ENCODE results near the gene NELFB. TPM values are rescaled to one million over a fixed set of nuclear protein-coding genes. Genes with fewer than 3 reads are reported as not detected.

Gene NELFB
- total and polyA plus RNA-seq, 9 of the 15 experiments (the other 6 are each of a cell fraction or from before 2014, with no cell fraction given) = 0.24 to 84.0 (median 29.7) TPM

- TF ChIP-seq, protein P1, sequence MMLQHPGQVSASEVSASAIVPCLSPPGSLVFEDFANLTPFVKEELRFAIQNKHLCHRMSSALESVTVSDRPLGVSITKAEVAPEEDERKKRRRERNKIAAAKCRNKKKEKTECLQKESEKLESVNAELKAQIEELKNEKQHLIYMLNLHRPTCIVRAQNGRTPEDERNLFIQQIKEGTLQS (IDR thresholded peaks at IDR 0.05) = no peak
- TF ChIP-seq, protein P1 (CRISPR knock-in tag; conservative IDR thresholded peaks at IDR 0.05) = 0 out of 2 replicates have a peak, but pooled peaks have one; percentile 40
- TF ChIP-seq, protein P2, sequence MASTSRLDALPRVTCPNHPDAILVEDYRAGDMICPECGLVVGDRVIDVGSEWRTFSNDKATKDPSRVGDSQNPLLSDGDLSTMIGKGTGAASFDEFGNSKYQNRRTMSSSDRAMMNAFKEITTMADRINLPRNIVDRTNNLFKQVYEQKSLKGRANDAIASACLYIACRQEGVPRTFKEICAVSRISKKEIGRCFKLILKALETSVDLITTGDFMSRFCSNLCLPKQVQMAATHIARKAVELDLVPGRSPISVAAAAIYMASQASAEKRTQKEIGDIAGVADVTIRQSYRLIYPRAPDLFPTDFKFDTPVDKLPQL (IDR thresholded peaks at IDR 0.05; ENCODE audit: extremely low read depth, insufficient read length) = peak; percentile 93
- TF ChIP-seq GTF2F1 (IDR thresholded peaks at IDR 0.05; ENCODE audit: low read depth, low read length) (peak; percentile 98), TFAP4 (CRISPR knock-in tag; IDR thresholded peaks at IDR 0.05; ENCODE audit: borderline replicate concordance) (peak; percentile 38), MEF2D (tag; conservative IDR thresholded peaks at IDR 0.05; ENCODE audit: low read depth) (no peak), BHLHE40 (IDR thresholded peaks at IDR 0.05; ENCODE audit: low read length) (no peak), ZBTB43 (CRISPR knock-in tag; IDR thresholded peaks at IDR 0.05) (no peak), HCFC1 (IDR thresholded peaks at IDR 0.05; ENCODE audit: low read depth, low read length) (peak; percentile 65), CHD2 (IDR thresholded peaks at IDR 0.05; ENCODE audit: low read depth, low read length) (peak; percentile 93), EP400 (IDR thresholded peaks at IDR 0.05) (no peak), KAT8 (IDR thresholded peaks at IDR 0.05; ENCODE audit: low read depth) (no peak)
- TF ChIP-seq, protein P3, sequence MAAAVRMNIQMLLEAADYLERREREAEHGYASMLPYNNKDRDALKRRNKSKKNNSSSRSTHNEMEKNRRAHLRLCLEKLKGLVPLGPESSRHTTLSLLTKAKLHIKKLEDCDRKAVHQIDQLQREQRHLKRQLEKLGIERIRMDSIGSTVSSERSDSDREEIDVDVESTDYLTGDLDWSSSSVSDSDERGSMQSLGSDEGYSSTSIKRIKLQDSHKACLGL (CRISPR knock-in tag; IDR thresholded peaks at IDR 0.05; ENCODE audit: borderline replicate concordance, poor library complexity, severe bottlenecking) = no peak
- TF ChIP-seq, protein P4, sequence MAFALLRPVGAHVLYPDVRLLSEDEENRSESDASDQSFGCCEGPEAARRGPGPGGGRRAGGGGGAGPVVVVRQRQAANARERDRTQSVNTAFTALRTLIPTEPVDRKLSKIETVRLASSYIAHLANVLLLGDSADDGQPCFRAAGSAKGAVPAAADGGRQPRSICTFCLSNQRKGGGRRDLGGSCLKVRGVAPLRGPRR (CRISPR knock-in tag; IDR thresholded peaks at IDR 0.05) = no peak
- TF ChIP-seq, protein P5, sequence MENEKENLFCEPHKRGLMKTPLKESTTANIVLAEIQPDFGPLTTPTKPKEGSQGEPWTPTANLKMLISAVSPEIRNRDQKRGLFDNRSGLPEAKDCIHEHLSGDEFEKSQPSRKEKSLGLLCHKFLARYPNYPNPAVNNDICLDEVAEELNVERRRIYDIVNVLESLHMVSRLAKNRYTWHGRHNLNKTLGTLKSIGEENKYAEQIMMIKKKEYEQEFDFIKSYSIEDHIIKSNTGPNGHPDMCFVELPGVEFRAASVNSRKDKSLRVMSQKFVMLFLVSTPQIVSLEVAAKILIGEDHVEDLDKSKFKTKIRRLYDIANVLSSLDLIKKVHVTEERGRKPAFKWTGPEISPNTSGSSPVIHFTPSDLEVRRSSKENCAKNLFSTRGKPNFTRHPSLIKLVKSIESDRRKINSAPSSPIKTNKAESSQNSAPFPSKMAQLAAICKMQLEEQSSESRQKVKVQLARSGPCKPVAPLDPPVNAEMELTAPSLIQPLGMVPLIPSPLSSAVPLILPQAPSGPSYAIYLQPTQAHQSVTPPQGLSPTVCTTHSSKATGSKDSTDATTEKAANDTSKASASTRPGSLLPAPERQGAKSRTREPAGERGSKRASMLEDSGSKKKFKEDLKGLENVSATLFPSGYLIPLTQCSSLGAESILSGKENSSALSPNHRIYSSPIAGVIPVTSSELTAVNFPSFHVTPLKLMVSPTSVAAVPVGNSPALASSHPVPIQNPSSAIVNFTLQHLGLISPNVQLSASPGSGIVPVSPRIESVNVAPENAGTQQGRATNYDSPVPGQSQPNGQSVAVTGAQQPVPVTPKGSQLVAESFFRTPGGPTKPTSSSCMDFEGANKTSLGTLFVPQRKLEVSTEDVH (IDR thresholded peaks at IDR 0.05; ENCODE audit: low read depth, partially characterized antibody) = no peak
These were observed 14.2 kb upstream of the NELFB start, which contains the start of gene TUBB4B (continued) for GRCh38 chr9:137240841-137241489.
